SK-N-SH (cell line): Measurements from ENCODE around the gene MED29. TPM values are rescaled to one million over a fixed set of nuclear protein-coding genes. Genes with fewer than 3 reads are reported as not detected.

ENCODE experiments used
- CTCF ChIA-PET: fragments of 300-600, 350-600 bp; formaldehyde crosslinking; extraction: SDS; loops from one replicate; lab custom pipeline; 2021; lab: Yijun Ruan, JAX
- POLR2A ChIA-PET: fragments of 350-600 bp; sonication (Branson Sonifier 250); formaldehyde crosslinking; extraction: SDS; loops from one replicate; lab custom pipeline; 2020; ENCODE audit warnings: antibody characterized with exemption, inconsistent platforms; lab: Yijun Ruan, JAX
- DNase-seq: peaks from one replicate; pipeline ENCODE4 v3.0.0; 2012
- H2AFZ ChIP-seq: fragments of 200-600 bp; sonication (generic); 2 replicates; pipeline ENCODE4 v1.8.1; 2016; ENCODE audit warnings: antibody characterized with exemption, mild to moderate bottlenecking, low read depth
- H3F3A ChIP-seq: fragments of 200-600 bp; sonication (generic); replicated peaks from 2 replicates; pipeline ENCODE3; 2016; ENCODE audit warnings: antibody characterized with exemption, mild to moderate bottlenecking; ENCODE audit not compliant: insufficient read depth
- H3K27ac ChIP-seq, 2 experiments: fragments of 200-500 bp in 1 of 2; fragments of 200-600 bp in 1 of 2; sonication (Bioruptor generic) in 1 of 2; sonication (generic), shearing (Covaris generic) in 1 of 2; 2 replicates each; pipeline versions ENCODE4 v1.5.1 to v1.6.1; 2014 to 2016; ENCODE audit warnings: low read depth in 2 of 2, inconsistent platforms in 1 of 2, low read length in 1 of 2, mild to moderate bottlenecking in 1 of 2, mixed read lengths in 1 of 2
- H3K27me3 ChIP-seq: fragments of 200-600 bp; sonication (generic), shearing (Covaris generic); 2 replicates; pipeline ENCODE4 v1.6.1; 2016; ENCODE audit warnings: mixed run types; ENCODE audit not compliant: insufficient read depth
- H3K36me3 ChIP-seq, 2 experiments: fragments of 200-500 bp in 1 of 2; fragments of 200-600 bp in 1 of 2; sonication (Bioruptor generic) in 1 of 2; sonication (generic) in 1 of 2; replicated peaks in 1 of 2; 2 replicates each; pipeline versions ENCODE3 to v1.5.1; 2014 to 2016; ENCODE audit warnings: low read length in 1 of 2, mild to moderate bottlenecking in 1 of 2; ENCODE audit not compliant: insufficient read depth in 2 of 2, control insufficient read depth in 1 of 2
- H3K4me1 ChIP-seq, 2 experiments: fragments of 200-500 bp in 1 of 2; fragments of 200-600 bp in 1 of 2; sonication (Bioruptor generic) in 1 of 2; sonication (generic), shearing (Covaris generic) in 1 of 2; 2 replicates each; pipeline versions ENCODE4 v1.5.1 to v1.6.1; 2014 to 2016; ENCODE audit warnings: low read depth in 1 of 2, low read length in 1 of 2, mixed run types in 1 of 2; ENCODE audit not compliant: insufficient read depth in 2 of 2, control insufficient read depth in 1 of 2
- H3K4me2 ChIP-seq: fragments of 200-600 bp; sonication (generic), shearing (Covaris generic); 2 replicates; pipeline ENCODE4 v1.6.1; 2017; ENCODE audit warnings: mixed run types
- H3K4me3 ChIP-seq, 2 experiments: fragments of 200-500 bp in 1 of 2; fragments of 200-600 bp in 1 of 2; sonication (Bioruptor generic) in 1 of 2; sonication (generic), shearing (Covaris generic) in 1 of 2; 2 replicates each; pipeline versions ENCODE4 v1.5.1 to v1.8.1; 2014 to 2016; ENCODE audit warnings: low read depth in 2 of 2, inconsistent platforms in 1 of 2, low read length in 1 of 2, mild to moderate bottlenecking in 1 of 2, mixed read lengths in 1 of 2, moderate library complexity in 1 of 2
- H3K79me2 ChIP-seq: fragments of 200-600 bp; sonication (generic); 2 replicates; pipeline ENCODE4 v1.8.1; 2017; ENCODE audit warnings: mild to moderate bottlenecking; ENCODE audit not compliant: insufficient read depth
- H3K9ac ChIP-seq: fragments of 200-600 bp; sonication (generic); 2 replicates; pipeline ENCODE4 v1.6.1; 2017; ENCODE audit warnings: mixed run types
- H3K9me2 ChIP-seq: fragments of 200-600 bp; sonication (generic); 2 replicates; pipeline ENCODE4 v1.6.1; 2017; ENCODE audit warnings: mixed run types
- H3K9me3 ChIP-seq: fragments of 200-600 bp; sonication (generic); 2 replicates; pipeline ENCODE4 v1.6.1; 2017; ENCODE audit warnings: mixed run types, mild to moderate bottlenecking, moderate library complexity
- H4K20me1 ChIP-seq: fragments of 200-600 bp; sonication (generic); 2 replicates; pipeline ENCODE4 v1.6.1; 2017; ENCODE audit warnings: mild to moderate bottlenecking, mixed run types; ENCODE audit not compliant: insufficient read depth
- CHD2 ChIP-seq: fragments of 150-350 bp; IDR thresholded peaks from 2 replicates; pipeline ENCODE4 v1.6.1; 2018; ENCODE audit warnings: low read length; ENCODE audit not compliant: partially characterized antibody
- ELF1 ChIP-seq: IDR thresholded peaks from 2 replicates; pipeline ENCODE4 v1.4.0; 2012
- EP300 ChIP-seq, 2 experiments: IDR thresholded peaks; 2 replicates each; pipeline versions ENCODE4 v1.4.0 to v1.6.1; 2012; ENCODE audit warnings: borderline replicate concordance in 1 of 2, low read depth in 1 of 2, low read length in 1 of 2
- FOXJ3 ChIP-seq: sonication (generic); formaldehyde crosslinking; IDR thresholded peaks from 2 replicates; pipeline ENCODE4 v1.5.1; 2020; ENCODE audit warnings: mild to moderate bottlenecking, missing genetic modification reagents
- GABPA ChIP-seq: IDR thresholded peaks from 2 replicates; pipeline ENCODE4 v1.4.0; 2012; ENCODE audit warnings: low read depth, mild to moderate bottlenecking
- GATA2 ChIP-seq: sonication (generic); formaldehyde crosslinking; IDR thresholded peaks from 2 replicates; pipeline ENCODE4 v1.5.0; 2020; ENCODE audit warnings: mild to moderate bottlenecking, missing genetic modification reagents
- MAX ChIP-seq: IDR thresholded peaks from 2 replicates; pipeline ENCODE4 v1.4.0; 2012; ENCODE audit warnings: low read depth
- MXI1 ChIP-seq: IDR thresholded peaks from 2 replicates; pipeline ENCODE4 v1.6.1; 2012; ENCODE audit warnings: mild to moderate bottlenecking, low read depth, low read length, improper control_type of control experiment
- NRF1 ChIP-seq: IDR thresholded peaks from 2 replicates; pipeline ENCODE4 v1.6.1; 2012; ENCODE audit warnings: low read depth, mild to moderate bottlenecking, low read length
- POLR2AphosphoS5 ChIP-seq: IDR thresholded peaks from 2 replicates; pipeline ENCODE4 v1.6.1; 2012; ENCODE audit warnings: low read depth, low read length
- RFX5 ChIP-seq: IDR thresholded peaks from 2 replicates; pipeline ENCODE4 v1.6.1; 2012; ENCODE audit warnings: mild to moderate bottlenecking, improper control_type of control experiment, low read length
- RXRA ChIP-seq: IDR thresholded peaks from 2 replicates; pipeline ENCODE4 v1.4.0; 2012; ENCODE audit warnings: low read depth, mild to moderate bottlenecking, borderline replicate concordance
- SIN3A ChIP-seq: IDR thresholded peaks from 2 replicates; pipeline ENCODE4 v1.6.1; 2012; ENCODE audit warnings: low read depth, mild to moderate bottlenecking, low read length, moderate library complexity, borderline replicate concordance
- SMC3 ChIP-seq: IDR thresholded peaks from 2 replicates; pipeline ENCODE4 v1.6.1; 2012; ENCODE audit warnings: low read depth, low read length, improper control_type of control experiment
- TEAD4 ChIP-seq: IDR thresholded peaks from 2 replicates; pipeline ENCODE4 v1.4.0; 2012; ENCODE audit warnings: mild to moderate bottlenecking, borderline replicate concordance; ENCODE audit not compliant: insufficient read depth
- USF1 ChIP-seq: IDR thresholded peaks from 2 replicates; pipeline ENCODE4 v1.4.0; 2012; ENCODE audit warnings: low read depth, borderline replicate concordance
- USF2 ChIP-seq: fragments of 150-350 bp; IDR thresholded peaks from 2 replicates; pipeline ENCODE4 v1.6.1; 2017; ENCODE audit warnings: antibody characterized with exemption, low read length, low read depth, borderline replicate concordance
- YY1 ChIP-seq: IDR thresholded peaks from 2 replicates; pipeline ENCODE4 v1.4.0; 2012; ENCODE audit warnings: low read depth, mild to moderate bottlenecking
- WGBS: methylation state at CpG from one replicate; pipeline ENCODE4 v1.1.6; 2017; ENCODE audit warnings: low lambda C conversion rate; 5-methylcytosine and 5-hydroxymethylcytosine counted together
- polyA plus RNA-seq, 3 experiments: library from polyadenylated mRNA; depleted of rRNA; stranded (reverse); fragments of >200 nt; gene quantifications; 2 replicates each; pipeline ENCODE4 v1.2.3, GENCODE V29; 2012
- TF ChIP-seq, protein P1 (sequence below): IDR thresholded peaks from 2 replicates; pipeline ENCODE4 v1.6.1; 2012; ENCODE audit warnings: mild to moderate bottlenecking, low read depth, low read length, moderate library complexity
- TF ChIP-seq, protein P2 (sequence below): IDR thresholded peaks from 2 replicates; pipeline ENCODE4; 2012
- TF ChIP-seq, protein P3 (sequence below): fragments of 150-350 bp; IDR thresholded peaks from 2 replicates; pipeline ENCODE4 v1.6.1; 2016; ENCODE audit warnings: mild to moderate bottlenecking, low read depth, low read length

Gene MED29
- polyA plus RNA-seq, 1 of the 3 experiments (the other 2 are of a cell fraction): 32.0 TPM

GRCh38 chr19:39397360-39398296 lies 6.5 kb downstream of the MED29 start:
- no peaks in the 10 kb centered on the region for H3K9me3 ChIP-seq
- no peaks in the 10 kb centered on the region for H4K20me1 ChIP-seq
- WGBS: 32% methylated on average over 15 of the region's 17 CpGs
- peak; percentile 92 for DNase-seq
- H2AFZ ChIP-seq: no peak overlapping the region
- peak overlapping the region; percentile 47; the same call in 1 of the 2 replicates for H3K9ac ChIP-seq
- H3F3A ChIP-seq: peaks cover 30% of the 10 kb centered on the region
- H3K4me1 ChIP-seq: peaks cover 12 to 24% of the 10 kb centered on the region in 2 experiments; a peak in 3 of 4 replicates
- POLR2A ChIA-PET: interaction anchor here (0.7 to 1.3 kb wide), 3 partner anchors 9 to 38 kb away, joined by 3 to 8 read pairs (median 4); partner anchors contain the start of genes RPS16 and ZFP36
- H3K79me2 ChIP-seq: peaks cover 29% of the 10 kb centered on the region
- H3K27me3 ChIP-seq: no peaks in the 10 kb centered on the region
- CTCF ChIA-PET: interaction anchor here (0.5 to 6.5 kb wide), 27 partner anchors 10 to 763 kb away, joined by 3 to 106 read pairs (median 4); partner anchors contain the start of genes EID2B, PLEKHG2, RPS16 and SAMD4B
- peaks cover 3 to 7% of the 10 kb centered on the region in 2 experiments for H3K36me3 ChIP-seq
- peak overlapping the region in 1 of 2 experiments; percentile 35; a peak in 1 of 4 replicates for H3K4me3 ChIP-seq
- H3K4me2 ChIP-seq: peak overlapping the region; percentile 57
- peak overlapping the region in 1 of 2 experiments; percentile 77; a peak in 3 of 4 replicates for H3K27ac ChIP-seq
- no peaks in the 10 kb centered on the region for H3K9me2 ChIP-seq
- TF ChIP-seq MXI1 (no peak), MAX (no peak), POLR2AphosphoS5 (0 out of 2 replicates have a peak, but pooled peaks have one; percentile 22), USF1 (no peak), EP300 (IDR thresholded peaks at IDR 0.05; ENCODE audit: borderline replicate concordance in 1 of 2, low read depth in 1 of 2, low read length in 1 of 2) (no peak), USF2 (no peak), SIN3A (peak; percentile 54; the same call in 1 of the 2 replicates), ELF1 (no peak), SMC3 (peak; percentile 98), CHD2 (no peak), GATA2 (CRISPR knock-in tag) (no peak), RXRA (no peak), RFX5 (no peak), TEAD4 (no peak), NRF1 (peak; percentile 15; the same call in 1 of the 2 replicates), YY1 (no peak), FOXJ3 (CRISPR knock-in tag) (no peak), GABPA (no peak)
- TF ChIP-seq, protein P1, sequence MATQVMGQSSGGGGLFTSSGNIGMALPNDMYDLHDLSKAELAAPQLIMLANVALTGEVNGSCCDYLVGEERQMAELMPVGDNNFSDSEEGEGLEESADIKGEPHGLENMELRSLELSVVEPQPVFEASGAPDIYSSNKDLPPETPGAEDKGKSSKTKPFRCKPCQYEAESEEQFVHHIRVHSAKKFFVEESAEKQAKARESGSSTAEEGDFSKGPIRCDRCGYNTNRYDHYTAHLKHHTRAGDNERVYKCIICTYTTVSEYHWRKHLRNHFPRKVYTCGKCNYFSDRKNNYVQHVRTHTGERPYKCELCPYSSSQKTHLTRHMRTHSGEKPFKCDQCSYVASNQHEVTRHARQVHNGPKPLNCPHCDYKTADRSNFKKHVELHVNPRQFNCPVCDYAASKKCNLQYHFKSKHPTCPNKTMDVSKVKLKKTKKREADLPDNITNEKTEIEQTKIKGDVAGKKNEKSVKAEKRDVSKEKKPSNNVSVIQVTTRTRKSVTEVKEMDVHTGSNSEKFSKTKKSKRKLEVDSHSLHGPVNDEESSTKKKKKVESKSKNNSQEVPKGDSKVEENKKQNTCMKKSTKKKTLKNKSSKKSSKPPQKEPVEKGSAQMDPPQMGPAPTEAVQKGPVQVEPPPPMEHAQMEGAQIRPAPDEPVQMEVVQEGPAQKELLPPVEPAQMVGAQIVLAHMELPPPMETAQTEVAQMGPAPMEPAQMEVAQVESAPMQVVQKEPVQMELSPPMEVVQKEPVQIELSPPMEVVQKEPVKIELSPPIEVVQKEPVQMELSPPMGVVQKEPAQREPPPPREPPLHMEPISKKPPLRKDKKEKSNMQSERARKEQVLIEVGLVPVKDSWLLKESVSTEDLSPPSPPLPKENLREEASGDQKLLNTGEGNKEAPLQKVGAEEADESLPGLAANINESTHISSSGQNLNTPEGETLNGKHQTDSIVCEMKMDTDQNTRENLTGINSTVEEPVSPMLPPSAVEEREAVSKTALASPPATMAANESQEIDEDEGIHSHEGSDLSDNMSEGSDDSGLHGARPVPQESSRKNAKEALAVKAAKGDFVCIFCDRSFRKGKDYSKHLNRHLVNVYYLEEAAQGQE: no peak
- TF ChIP-seq, protein P2, sequence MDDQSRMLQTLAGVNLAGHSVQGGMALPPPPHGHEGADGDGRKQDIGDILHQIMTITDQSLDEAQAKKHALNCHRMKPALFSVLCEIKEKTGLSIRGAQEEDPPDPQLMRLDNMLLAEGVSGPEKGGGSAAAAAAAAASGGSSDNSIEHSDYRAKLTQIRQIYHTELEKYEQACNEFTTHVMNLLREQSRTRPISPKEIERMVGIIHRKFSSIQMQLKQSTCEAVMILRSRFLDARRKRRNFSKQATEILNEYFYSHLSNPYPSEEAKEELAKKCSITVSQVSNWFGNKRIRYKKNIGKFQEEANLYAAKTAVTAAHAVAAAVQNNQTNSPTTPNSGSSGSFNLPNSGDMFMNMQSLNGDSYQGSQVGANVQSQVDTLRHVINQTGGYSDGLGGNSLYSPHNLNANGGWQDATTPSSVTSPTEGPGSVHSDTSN: no peak
- TF ChIP-seq, protein P3, sequence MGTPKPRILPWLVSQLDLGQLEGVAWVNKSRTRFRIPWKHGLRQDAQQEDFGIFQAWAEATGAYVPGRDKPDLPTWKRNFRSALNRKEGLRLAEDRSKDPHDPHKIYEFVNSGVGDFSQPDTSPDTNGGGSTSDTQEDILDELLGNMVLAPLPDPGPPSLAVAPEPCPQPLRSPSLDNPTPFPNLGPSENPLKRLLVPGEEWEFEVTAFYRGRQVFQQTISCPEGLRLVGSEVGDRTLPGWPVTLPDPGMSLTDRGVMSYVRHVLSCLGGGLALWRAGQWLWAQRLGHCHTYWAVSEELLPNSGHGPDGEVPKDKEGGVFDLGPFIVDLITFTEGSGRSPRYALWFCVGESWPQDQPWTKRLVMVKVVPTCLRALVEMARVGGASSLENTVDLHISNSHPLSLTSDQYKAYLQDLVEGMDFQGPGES: no peak
